Suprapubic skin (tissue), 4 donors: ENCODE measurements around the gene ZNF611.

Experiments
- CTCF ChIP-seq, 2 donors: fragments of 200-600 bp in 1 of 2; fragments of 450-650 bp in 1 of 2; sonication (generic) in 1 of 2; IDR thresholded peaks; one replicate each; pipeline ENCODE4 v1.5.1; 2016 to 2019; ENCODE audit warnings: antibody characterized with exemption in 2 of 2, mild to moderate bottlenecking in 1 of 2, moderate library complexity in 1 of 2
- POLR2A ChIP-seq, 2 donors: fragments of 450-650 bp; IDR thresholded peaks; one replicate each; pipeline ENCODE4 v1.6.1; 2017; ENCODE audit warnings: antibody characterized with exemption in 2 of 2, mild to moderate bottlenecking in 2 of 2, moderate library complexity in 2 of 2
- POLR2AphosphoS5 ChIP-seq, 3 donors: sonication (generic); formaldehyde crosslinking; IDR thresholded peaks; one replicate each; pipeline ENCODE4 v1.6.1; 2017; ENCODE audit warnings: antibody characterized with exemption in 3 of 3

DNA sequence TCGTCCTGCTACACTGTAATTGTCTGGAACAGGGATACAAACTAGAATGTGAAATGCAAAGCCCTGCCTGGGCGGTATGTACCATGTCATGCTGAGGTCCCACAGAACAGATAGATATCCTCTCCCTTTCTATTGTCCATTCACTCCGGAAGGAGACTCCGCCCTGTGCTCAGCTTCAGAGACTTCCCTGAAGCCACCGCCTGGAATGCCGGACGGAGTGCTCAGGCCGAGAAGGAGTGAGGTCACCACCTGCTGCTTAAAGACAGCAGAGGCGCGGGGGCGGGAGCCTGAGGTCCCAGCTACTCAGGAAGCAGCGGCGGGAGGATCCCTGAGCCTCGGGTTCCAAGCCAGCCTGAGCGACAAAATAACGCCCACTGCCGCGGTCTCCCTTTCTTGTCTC, 890 bp upstream of the ZNF611 start:
- TF ChIP-seq CTCF (IDR thresholded peaks at IDR 0.05) = no peak
- TF ChIP-seq POLR2A (IDR thresholded peaks at IDR 0.05) = no peak
- no peak for TF ChIP-seq POLR2AphosphoS5 (IDR thresholded peaks at IDR 0.05)
